Astrocyte (in vitro differentiated cells and primary cell): ENCODE data around the gene CSGALNACT2.

Experiments used
- EZH2 ChIP-seq: IDR thresholded peaks from 2 replicates; pipeline ENCODE4 v1.6.1; 2012; ENCODE audit warnings: mild to moderate bottlenecking, low read length, inconsistent platforms; ENCODE audit not compliant: insufficient read depth
- TF ChIP-seq, protein P1 (sequence below): IDR thresholded peaks from 2 replicates; pipeline ENCODE4 v1.5.1; 2011; ENCODE audit warnings: low read depth, mild to moderate bottlenecking, inconsistent platforms, low read length, moderate library complexity; ENCODE audit not compliant: insufficient read depth

DNA sequence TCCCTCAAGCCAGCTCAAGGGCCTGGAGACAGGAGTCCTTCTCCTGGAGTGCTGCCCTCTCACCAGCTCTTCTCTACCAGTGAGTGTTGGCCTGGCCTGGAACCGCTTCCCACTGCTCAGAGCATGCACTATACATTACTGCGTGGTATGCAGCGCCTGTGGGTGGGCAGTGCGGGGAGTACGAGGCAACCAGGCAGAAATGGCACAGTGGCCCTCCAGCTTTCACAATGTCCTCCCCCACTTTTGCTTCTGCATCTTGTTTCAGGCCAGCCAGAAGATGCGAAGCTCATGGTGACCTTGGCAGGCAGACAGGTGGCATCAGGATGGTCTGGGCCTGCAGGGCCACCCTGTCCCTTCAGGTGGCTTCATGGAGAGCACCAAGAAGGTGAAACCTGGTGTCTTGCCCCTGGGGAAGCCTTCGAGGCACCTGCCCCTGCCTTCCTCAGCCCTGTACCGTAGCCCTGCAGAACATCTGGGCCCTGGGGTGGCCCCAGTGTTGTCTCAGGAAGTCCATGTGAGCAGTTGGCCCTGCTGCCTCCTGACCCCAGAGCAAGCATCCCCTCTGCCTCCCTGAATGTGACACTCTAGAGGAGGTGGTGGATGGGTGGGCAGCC lies 92.8 kb downstream of the CSGALNACT2 start:
- TF ChIP-seq EZH2, result no peak
- TF ChIP-seq, protein P1, sequence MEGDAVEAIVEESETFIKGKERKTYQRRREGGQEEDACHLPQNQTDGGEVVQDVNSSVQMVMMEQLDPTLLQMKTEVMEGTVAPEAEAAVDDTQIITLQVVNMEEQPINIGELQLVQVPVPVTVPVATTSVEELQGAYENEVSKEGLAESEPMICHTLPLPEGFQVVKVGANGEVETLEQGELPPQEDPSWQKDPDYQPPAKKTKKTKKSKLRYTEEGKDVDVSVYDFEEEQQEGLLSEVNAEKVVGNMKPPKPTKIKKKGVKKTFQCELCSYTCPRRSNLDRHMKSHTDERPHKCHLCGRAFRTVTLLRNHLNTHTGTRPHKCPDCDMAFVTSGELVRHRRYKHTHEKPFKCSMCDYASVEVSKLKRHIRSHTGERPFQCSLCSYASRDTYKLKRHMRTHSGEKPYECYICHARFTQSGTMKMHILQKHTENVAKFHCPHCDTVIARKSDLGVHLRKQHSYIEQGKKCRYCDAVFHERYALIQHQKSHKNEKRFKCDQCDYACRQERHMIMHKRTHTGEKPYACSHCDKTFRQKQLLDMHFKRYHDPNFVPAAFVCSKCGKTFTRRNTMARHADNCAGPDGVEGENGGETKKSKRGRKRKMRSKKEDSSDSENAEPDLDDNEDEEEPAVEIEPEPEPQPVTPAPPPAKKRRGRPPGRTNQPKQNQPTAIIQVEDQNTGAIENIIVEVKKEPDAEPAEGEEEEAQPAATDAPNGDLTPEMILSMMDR, result no peak
